A549 (cell line): ENCODE results near the gene CHEK2.
"Not testable (repeated sequence)": the region's sequence is repeated elsewhere in the genome, so short reads cannot be mapped to it uniquely, and the experiment has no call there.

ENCODE experiments used
- EHMT2 ChIP-seq: fragments of 200-600 bp; sonication (generic); IDR thresholded peaks from 2 replicates; pipeline ENCODE4 v1.6.1; 2016; ENCODE audit warnings: antibody characterized with exemption, low read depth, mild to moderate bottlenecking, moderate library complexity
- EP300 ChIP-seq, 2 experiments: fragments of >200 bp; sonication (Bioruptor Twin); formaldehyde crosslinking; IDR thresholded peaks; 2 replicates in 1 of 2; 3 replicates in 1 of 2; pipeline ENCODE4 v1.6.1; 2016 to 2017
- FOSL2 ChIP-seq, 2 experiments: fragments of 450-650 bp in 1 of 2; fragments of >200 bp in 1 of 2; sonication (Bioruptor Twin) in 1 of 2; formaldehyde crosslinking; IDR thresholded peaks; 2 replicates each; pipeline versions ENCODE4 v1.5.0 to v1.6.1; 2016 to 2020; ENCODE audit warnings: mild to moderate bottlenecking in 1 of 2, moderate library complexity in 1 of 2
- POLR2A ChIP-seq: IDR thresholded peaks from 2 replicates; pipeline ENCODE4 v1.6.1; 2012; ENCODE audit warnings: mild to moderate bottlenecking, low read length
- TF ChIP-seq, protein P1 (sequence below): fragments of >200 bp; sonication (Bioruptor Twin); formaldehyde crosslinking; IDR thresholded peaks from 3 replicates; pipeline ENCODE4 v1.5.1; 2016
- TF ChIP-seq, protein P2 (sequence below): fragments of 200-600 bp; sonication (generic); IDR thresholded peaks from 2 replicates; pipeline ENCODE4 v1.6.1; 2016; ENCODE audit warnings: antibody characterized with exemption, mild to moderate bottlenecking, moderate library complexity
- TF ChIP-seq, protein P3 (sequence below): fragments of 450-650 bp; IDR thresholded peaks from 2 replicates; pipeline ENCODE4 v1.6.1; 2014; ENCODE audit warnings: antibody characterized with exemption

DNA sequence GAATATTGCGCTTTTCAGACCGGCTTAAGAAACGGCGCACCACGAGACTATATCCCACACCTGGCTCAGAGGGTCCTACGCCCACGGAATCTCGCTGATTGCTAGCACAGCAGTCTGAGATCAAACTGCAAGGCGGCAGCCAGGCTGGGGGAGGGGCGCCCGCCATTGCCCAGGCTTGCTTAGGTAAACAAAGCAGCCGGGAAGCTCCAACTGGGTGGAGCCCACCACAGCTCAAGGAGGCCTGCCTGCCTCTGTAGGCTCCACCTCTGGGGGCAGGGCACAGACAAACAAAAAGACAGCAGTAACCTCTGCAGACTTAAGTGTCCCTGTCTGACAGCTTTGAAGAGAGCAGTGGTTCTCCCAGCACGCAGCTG lies 78.1 kb downstream of the CHEK2 start:
- TF ChIP-seq, protein P1, sequence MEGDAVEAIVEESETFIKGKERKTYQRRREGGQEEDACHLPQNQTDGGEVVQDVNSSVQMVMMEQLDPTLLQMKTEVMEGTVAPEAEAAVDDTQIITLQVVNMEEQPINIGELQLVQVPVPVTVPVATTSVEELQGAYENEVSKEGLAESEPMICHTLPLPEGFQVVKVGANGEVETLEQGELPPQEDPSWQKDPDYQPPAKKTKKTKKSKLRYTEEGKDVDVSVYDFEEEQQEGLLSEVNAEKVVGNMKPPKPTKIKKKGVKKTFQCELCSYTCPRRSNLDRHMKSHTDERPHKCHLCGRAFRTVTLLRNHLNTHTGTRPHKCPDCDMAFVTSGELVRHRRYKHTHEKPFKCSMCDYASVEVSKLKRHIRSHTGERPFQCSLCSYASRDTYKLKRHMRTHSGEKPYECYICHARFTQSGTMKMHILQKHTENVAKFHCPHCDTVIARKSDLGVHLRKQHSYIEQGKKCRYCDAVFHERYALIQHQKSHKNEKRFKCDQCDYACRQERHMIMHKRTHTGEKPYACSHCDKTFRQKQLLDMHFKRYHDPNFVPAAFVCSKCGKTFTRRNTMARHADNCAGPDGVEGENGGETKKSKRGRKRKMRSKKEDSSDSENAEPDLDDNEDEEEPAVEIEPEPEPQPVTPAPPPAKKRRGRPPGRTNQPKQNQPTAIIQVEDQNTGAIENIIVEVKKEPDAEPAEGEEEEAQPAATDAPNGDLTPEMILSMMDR = not testable (repeated sequence)
- TF ChIP-seq, protein P2, sequence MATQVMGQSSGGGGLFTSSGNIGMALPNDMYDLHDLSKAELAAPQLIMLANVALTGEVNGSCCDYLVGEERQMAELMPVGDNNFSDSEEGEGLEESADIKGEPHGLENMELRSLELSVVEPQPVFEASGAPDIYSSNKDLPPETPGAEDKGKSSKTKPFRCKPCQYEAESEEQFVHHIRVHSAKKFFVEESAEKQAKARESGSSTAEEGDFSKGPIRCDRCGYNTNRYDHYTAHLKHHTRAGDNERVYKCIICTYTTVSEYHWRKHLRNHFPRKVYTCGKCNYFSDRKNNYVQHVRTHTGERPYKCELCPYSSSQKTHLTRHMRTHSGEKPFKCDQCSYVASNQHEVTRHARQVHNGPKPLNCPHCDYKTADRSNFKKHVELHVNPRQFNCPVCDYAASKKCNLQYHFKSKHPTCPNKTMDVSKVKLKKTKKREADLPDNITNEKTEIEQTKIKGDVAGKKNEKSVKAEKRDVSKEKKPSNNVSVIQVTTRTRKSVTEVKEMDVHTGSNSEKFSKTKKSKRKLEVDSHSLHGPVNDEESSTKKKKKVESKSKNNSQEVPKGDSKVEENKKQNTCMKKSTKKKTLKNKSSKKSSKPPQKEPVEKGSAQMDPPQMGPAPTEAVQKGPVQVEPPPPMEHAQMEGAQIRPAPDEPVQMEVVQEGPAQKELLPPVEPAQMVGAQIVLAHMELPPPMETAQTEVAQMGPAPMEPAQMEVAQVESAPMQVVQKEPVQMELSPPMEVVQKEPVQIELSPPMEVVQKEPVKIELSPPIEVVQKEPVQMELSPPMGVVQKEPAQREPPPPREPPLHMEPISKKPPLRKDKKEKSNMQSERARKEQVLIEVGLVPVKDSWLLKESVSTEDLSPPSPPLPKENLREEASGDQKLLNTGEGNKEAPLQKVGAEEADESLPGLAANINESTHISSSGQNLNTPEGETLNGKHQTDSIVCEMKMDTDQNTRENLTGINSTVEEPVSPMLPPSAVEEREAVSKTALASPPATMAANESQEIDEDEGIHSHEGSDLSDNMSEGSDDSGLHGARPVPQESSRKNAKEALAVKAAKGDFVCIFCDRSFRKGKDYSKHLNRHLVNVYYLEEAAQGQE = not testable (repeated sequence)
- not testable (repeated sequence) for TF ChIP-seq EP300 (IDR thresholded peaks at IDR 0.05); POLR2A; FOSL2 (IDR thresholded peaks at IDR 0.05); FOSL2 (CRISPR knock-in tag; IDR thresholded peaks at IDR 0.05); EHMT2
- TF ChIP-seq, protein P3, sequence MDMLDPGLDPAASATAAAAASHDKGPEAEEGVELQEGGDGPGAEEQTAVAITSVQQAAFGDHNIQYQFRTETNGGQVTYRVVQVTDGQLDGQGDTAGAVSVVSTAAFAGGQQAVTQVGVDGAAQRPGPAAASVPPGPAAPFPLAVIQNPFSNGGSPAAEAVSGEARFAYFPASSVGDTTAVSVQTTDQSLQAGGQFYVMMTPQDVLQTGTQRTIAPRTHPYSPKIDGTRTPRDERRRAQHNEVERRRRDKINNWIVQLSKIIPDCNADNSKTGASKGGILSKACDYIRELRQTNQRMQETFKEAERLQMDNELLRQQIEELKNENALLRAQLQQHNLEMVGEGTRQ = not testable (repeated sequence)
